Upper lobe of left lung (tissue), 6 donors: ENCODE measurements around the gene TTC33. TPM values are rescaled to one million over a fixed set of nuclear protein-coding genes. Genes with fewer than 3 reads are reported as not detected.

Source experiments
- ATAC-seq, 2 donors: fragments of 200-7000 bp; cut with Tn5 transposase; one replicate each; pipeline ENCODE4 v1.9.1; 2022; ENCODE audit warnings: mild to moderate bottlenecking in 2 of 2, moderate library complexity in 2 of 2; ENCODE audit not compliant: low FRiP score in 2 of 2
- DNase-seq, 2 donors: peaks; one replicate each; pipeline ENCODE4 v3.0.0-alpha.2; 2019 to 2020
- H3K27ac ChIP-seq, 4 donors: fragments of 200-600 bp; sonication (generic); one replicate each; pipeline ENCODE4 v1.5.1; 2016 to 2019
- H3K27me3 ChIP-seq, 4 donors: fragments of 200-600 bp; sonication (generic); one replicate each; pipeline ENCODE4 v1.5.1; 2017 to 2019
- H3K36me3 ChIP-seq, 4 donors: fragments of 200-600 bp; sonication (generic); one replicate each; pipeline ENCODE4 v1.5.1; 2016 to 2019
- H3K4me1 ChIP-seq, 4 donors: fragments of 200-600 bp; sonication (generic); one replicate each; pipeline ENCODE4 v1.5.1; 2018 to 2019
- H3K4me3 ChIP-seq, 4 donors: fragments of 200-600 bp; sonication (generic); one replicate each; pipeline ENCODE4 v1.5.1; 2017 to 2019; ENCODE audit warnings: mild to moderate bottlenecking in 2 of 4, moderate library complexity in 1 of 4
- H3K9me3 ChIP-seq, 4 donors: fragments of 200-600 bp; sonication (generic); one replicate each; pipeline ENCODE4 v1.5.1; 2018 to 2019
- EP300 ChIP-seq, 4 donors: sonication (generic); formaldehyde crosslinking; IDR thresholded peaks; one replicate each; pipeline ENCODE4 v1.5.1; 2017; ENCODE audit warnings: antibody characterized with exemption in 4 of 4, control low read depth in 2 of 4
- POLR2A ChIP-seq, 4 donors: fragments of 450-650 bp; IDR thresholded peaks; one replicate each; pipeline ENCODE4 v1.5.1; 2016 to 2017; ENCODE audit warnings: antibody characterized with exemption in 4 of 4, mild to moderate bottlenecking in 2 of 4
- POLR2AphosphoS5 ChIP-seq, 2 donors: sonication (generic); formaldehyde crosslinking; IDR thresholded peaks; one replicate each; pipeline ENCODE4 v1.5.1; 2017; ENCODE audit warnings: antibody characterized with exemption in 2 of 2
- WGBS, 2 donors: methylation state at CpG; one replicate each; pipeline ENCODE4 v1.1.5; 2017 to 2018; 5-methylcytosine and 5-hydroxymethylcytosine counted together
- total RNA-seq, 6 donors: library from RNA; depleted of rRNA in 4 of 6; stranded (reverse); fragments of >200 nt in 4 of 6; gene quantifications; one replicate each; pipeline versions ENCODE4 v1.1.0 to v1.2.1, GENCODE V29; 2016 to 2021
- TF ChIP-seq, protein P1 (sequence below), 6 experiments: fragments of 450-650 bp in 4 of 6; fragments of 200-600 bp in 2 of 6; sonication (generic) in 2 of 6; IDR thresholded peaks; one replicate each; pipeline ENCODE4 v1.5.1; 2016 to 2019; ENCODE audit warnings: antibody characterized with exemption in 6 of 6
- donor health status: DM: no; HTN: no; CAD: no; lungs with moderate emphysema.
- donor health status: DM: no; HTN: yes; CAD: no; lungs with severe emphysema.

The TTC33 gene
- total RNA-seq, 6 donors from 2014 or later = 13.4 to 34.1 (median 17.1) TPM

DNA sequence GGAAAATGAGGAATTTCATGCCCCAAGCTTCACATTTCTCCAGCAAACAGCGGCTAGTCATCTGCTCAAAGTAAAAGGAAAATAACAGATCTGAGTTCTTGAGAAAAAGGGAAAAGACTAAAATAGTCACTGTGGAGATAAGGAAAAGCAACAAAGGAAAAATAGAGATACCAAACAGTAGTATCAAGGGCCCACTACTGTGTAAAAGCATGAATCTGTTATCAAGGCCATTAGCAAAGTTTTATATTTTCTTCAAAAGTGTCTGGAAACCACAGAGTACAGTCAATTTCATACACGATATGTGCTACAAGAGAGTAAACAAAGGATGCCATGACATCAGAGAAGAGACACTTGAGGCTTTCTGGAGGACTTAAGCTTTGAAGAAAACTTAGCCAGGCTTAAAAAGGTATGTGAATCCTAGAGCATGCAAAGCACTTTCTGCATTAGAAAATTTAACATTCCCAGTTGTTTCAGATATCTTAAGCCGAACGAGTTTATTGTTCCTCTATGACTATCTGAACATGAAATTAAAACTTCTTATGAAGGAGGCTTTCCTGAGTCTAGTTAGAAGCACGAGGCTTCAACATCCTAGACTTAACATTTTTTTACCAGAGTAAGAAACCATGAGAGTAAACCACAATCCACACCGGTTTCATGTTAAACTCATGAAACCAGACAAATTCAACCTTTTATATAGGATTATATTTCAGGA is 1.2 kb downstream of the TTC33 start:
- peak overlapping the region in 3 of 4 donors; percentile 63 to 92 (median 86) for H3K4me3 ChIP-seq
- ATAC-seq (no peak), DNase-seq (no peak)
- H3K27ac ChIP-seq = peak overlapping the region; percentile 87 to 94 (median 93)
- H3K27me3 ChIP-seq = no peaks in the 10 kb centered on the region
- H3K9me3 ChIP-seq = no peaks in the 10 kb centered on the region
- H3K4me1 ChIP-seq = peaks cover 13 to 18% (median 16%) of the 10 kb centered on the region in 4 donors
- TF ChIP-seq POLR2A (IDR thresholded peaks at IDR 0.05) (no peak), POLR2AphosphoS5 (IDR thresholded peaks at IDR 0.05) (no peak), EP300 (IDR thresholded peaks at IDR 0.05) (no peak)
- TF ChIP-seq, protein P1, sequence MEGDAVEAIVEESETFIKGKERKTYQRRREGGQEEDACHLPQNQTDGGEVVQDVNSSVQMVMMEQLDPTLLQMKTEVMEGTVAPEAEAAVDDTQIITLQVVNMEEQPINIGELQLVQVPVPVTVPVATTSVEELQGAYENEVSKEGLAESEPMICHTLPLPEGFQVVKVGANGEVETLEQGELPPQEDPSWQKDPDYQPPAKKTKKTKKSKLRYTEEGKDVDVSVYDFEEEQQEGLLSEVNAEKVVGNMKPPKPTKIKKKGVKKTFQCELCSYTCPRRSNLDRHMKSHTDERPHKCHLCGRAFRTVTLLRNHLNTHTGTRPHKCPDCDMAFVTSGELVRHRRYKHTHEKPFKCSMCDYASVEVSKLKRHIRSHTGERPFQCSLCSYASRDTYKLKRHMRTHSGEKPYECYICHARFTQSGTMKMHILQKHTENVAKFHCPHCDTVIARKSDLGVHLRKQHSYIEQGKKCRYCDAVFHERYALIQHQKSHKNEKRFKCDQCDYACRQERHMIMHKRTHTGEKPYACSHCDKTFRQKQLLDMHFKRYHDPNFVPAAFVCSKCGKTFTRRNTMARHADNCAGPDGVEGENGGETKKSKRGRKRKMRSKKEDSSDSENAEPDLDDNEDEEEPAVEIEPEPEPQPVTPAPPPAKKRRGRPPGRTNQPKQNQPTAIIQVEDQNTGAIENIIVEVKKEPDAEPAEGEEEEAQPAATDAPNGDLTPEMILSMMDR (IDR thresholded peaks at IDR 0.05) = no peak
- no peaks in the 10 kb centered on the region for H3K36me3 ChIP-seq
- 11 to 16% methylated on average over 6 of the region's 6 CpGs for WGBS, 2 donors

DNA sequence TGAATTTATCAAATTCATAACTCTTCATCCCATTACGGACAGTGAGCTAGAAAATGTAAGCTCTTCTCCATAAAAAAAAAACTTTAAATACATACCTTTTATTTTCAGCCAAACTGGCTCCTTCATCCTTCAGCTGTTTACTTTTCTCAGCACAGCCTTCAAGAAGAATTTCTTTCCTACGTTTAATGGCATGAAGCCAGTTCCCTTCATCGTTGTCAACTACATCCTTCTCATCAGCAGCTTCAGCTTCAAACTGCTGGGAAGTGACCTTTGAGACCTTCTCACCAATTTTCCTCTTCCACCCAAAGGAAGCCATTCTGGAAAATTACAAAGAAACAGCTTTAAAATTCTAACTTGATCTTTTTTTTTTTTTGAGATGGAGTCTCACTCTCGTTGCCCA is 9.1 kb downstream of the TTC33 start:
- Histone ChIP-seq H3K36me3 (peaks cover 0 to 13% (median 0%) of the 10 kb centered on the region in 4 donors), H3K9me3 (no peaks in the 10 kb centered on the region), H3K4me1 (peaks cover 7 to 14% (median 9%) of the 10 kb centered on the region in 4 donors), H3K27me3 (no peaks in the 10 kb centered on the region), H3K27ac (no peak overlapping the region), H3K4me3 (no peak overlapping the region)
- WGBS, 2 donors = 32 to 41% methylated on average over 4 of the region's 4 CpGs
- ATAC-seq = no peak
- TF ChIP-seq, protein P1 (IDR thresholded peaks at IDR 0.05) = no peak
- TF ChIP-seq EP300 (IDR thresholded peaks at IDR 0.05) = no peak
- no peak for TF ChIP-seq POLR2A (IDR thresholded peaks at IDR 0.05)
- no peak for TF ChIP-seq POLR2AphosphoS5 (IDR thresholded peaks at IDR 0.05)
- DNase-seq = no peak

DNA sequence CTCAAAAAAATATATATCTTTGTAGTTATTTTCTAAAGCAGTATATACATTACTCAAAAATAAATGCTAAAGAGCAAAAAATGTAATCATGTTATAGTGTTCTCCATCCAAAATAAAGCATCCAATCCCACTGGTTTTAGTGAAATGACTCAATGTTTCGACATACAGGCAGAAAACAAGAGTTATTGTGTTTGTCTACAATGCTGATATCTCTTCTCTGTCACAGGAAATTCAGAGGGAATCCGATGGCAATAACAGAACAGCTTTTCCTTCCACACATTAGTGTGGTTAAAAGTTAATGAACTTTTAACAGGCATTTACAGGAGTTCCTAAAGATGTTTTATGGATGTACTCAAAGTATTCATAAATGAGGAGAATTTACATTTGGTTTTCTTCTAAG is 12.0 kb downstream of the TTC33 start:
- TF ChIP-seq POLR2A (IDR thresholded peaks at IDR 0.05) (no peak), POLR2AphosphoS5 (IDR thresholded peaks at IDR 0.05) (no peak), EP300 (IDR thresholded peaks at IDR 0.05) (no peak)
- TF ChIP-seq, protein P1 (IDR thresholded peaks at IDR 0.05) = no peak
- WGBS, 2 donors = 71 to 77% methylated on average over 2 of the region's 2 CpGs
- ATAC-seq (no peak), DNase-seq (no peak)
- peaks cover 0 to 31% (median 8%) of the 10 kb centered on the region in 4 donors for H3K36me3 ChIP-seq
- no peaks in the 10 kb centered on the region for H3K27me3 ChIP-seq
- no peak overlapping the region for H3K4me3 ChIP-seq
- peaks cover 7 to 14% (median 9%) of the 10 kb centered on the region in 4 donors for H3K4me1 ChIP-seq
- H3K27ac ChIP-seq = no peak overlapping the region
- H3K9me3 ChIP-seq = no peaks in the 10 kb centered on the region

DNA sequence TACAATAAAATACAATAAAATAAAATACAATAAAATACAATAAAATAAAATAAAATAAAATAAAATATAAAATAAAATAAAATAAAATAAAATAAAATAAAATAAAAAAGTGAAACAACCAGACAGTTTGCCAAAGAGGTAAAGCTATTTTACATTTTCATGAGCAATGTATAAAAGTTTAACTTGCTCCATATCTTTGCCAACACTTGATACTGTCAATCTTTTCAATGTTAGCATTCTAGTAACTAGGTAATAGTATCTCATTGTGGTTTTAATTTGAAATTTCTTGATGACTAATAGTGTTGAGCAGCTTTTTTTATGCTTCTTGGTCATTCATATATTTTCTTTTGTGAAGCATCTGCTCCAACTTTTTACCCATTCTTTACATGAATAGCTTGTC is 17.3 kb downstream of the TTC33 start:
- H3K27me3 ChIP-seq = no peaks in the 10 kb centered on the region
- peaks cover 0 to 21% (median 8%) of the 10 kb centered on the region in 4 donors for H3K36me3 ChIP-seq
- H3K9me3 ChIP-seq = no peaks in the 10 kb centered on the region
- peaks cover 7 to 31% (median 24%) of the 10 kb centered on the region in 4 donors for H3K4me1 ChIP-seq
- ATAC-seq = no peak
- DNase-seq = no peak
- TF ChIP-seq EP300 (IDR thresholded peaks at IDR 0.05) (no peak), POLR2A (IDR thresholded peaks at IDR 0.05) (no peak), POLR2AphosphoS5 (IDR thresholded peaks at IDR 0.05) (no peak)
- TF ChIP-seq, protein P1 (IDR thresholded peaks at IDR 0.05) = no peak
- no peak overlapping the region for H3K4me3 ChIP-seq
- H3K27ac ChIP-seq = no peak overlapping the region
